Body of pancreas (tissue), 4 donors: ENCODE measurements around the gene FAM222A. TPM values are rescaled to one million over a fixed set of nuclear protein-coding genes. Genes with fewer than 3 reads are reported as not detected.

Experiments
- ATAC-seq: fragments of 150-250 bp; one replicate; pipeline ENCODE4 v1.9.1; 2016
- DNase-seq, 4 donors: peaks; one replicate each; pipeline ENCODE4 v3.0.0-alpha.2; 2019
- H3K27ac ChIP-seq, 4 donors: fragments of 200-600 bp; sonication (generic); 1 replicate in 3 of 4; 2 replicates in 1 of 4; pipeline versions ENCODE4 v1.5.1 to v1.6.1; 2016 to 2019; ENCODE audit warnings: mild to moderate bottlenecking in 1 of 4, mixed read lengths in 1 of 4, moderate library complexity in 1 of 4
- H3K27me3 ChIP-seq, 2 donors: fragments of 200-600 bp; sonication (generic); one replicate each; pipeline ENCODE4 v1.6.0; 2016; ENCODE audit warnings: mild to moderate bottlenecking in 1 of 2
- H3K36me3 ChIP-seq, 2 donors: fragments of 200-600 bp; sonication (generic); replicated peaks in 1 of 2; 2 replicates each; pipeline ENCODE4 v1.5.1; 2016; ENCODE audit warnings: low read depth in 2 of 2; ENCODE audit not compliant: insufficient read depth in 1 of 2
- H3K4me1 ChIP-seq: fragments of 200-600 bp; sonication (generic); one replicate; pipeline ENCODE4 v1.6.0; 2016
- H3K4me3 ChIP-seq, 2 donors: fragments of 200-600 bp; sonication (generic); 1 replicate in 1 of 2; 2 replicates in 1 of 2; pipeline ENCODE4 v1.5.1; 2016 to 2019
- H3K9me3 ChIP-seq, 3 donors: fragments of 200-600 bp; sonication (generic); 1 replicate in 2 of 3; 2 replicates in 1 of 3; pipeline ENCODE4 v1.5.1; 2016
- POLR2A ChIP-seq, 3 donors: fragments of 450-650 bp; IDR thresholded peaks; one replicate each; pipeline ENCODE4 v1.6.1; 2016; ENCODE audit warnings: antibody characterized with exemption in 3 of 3, mild to moderate bottlenecking in 2 of 3
- WGBS, 2 donors: methylation state at CpG; one replicate each; pipeline ENCODE4 v1.1.5; 2017; 5-methylcytosine and 5-hydroxymethylcytosine counted together
- intact Hi-C: fragments of 100-400 bp; cut with DNase I; formaldehyde crosslinking; loops from one replicate; pipeline ENCODE4 v1.15.1; 2023
- total RNA-seq, 2 donors: library from RNA; depleted of rRNA; stranded (reverse); fragments of >200 nt; gene quantifications; one replicate each; pipeline ENCODE4 v1.1.0, GENCODE V29; 2016
- TF ChIP-seq, protein P1 (sequence below), 7 experiments: fragments of 450-650 bp in 4 of 7; fragments of 200-600 bp in 3 of 7; sonication (generic) in 3 of 7; IDR thresholded peaks; one replicate each; pipeline ENCODE4 v1.5.1; 2016 to 2019; ENCODE audit warnings: antibody characterized with exemption in 7 of 7

Gene FAM222A
- total RNA-seq, 2 donors from 2014 or later, result 8.0 to 16.2 TPM

DNA sequence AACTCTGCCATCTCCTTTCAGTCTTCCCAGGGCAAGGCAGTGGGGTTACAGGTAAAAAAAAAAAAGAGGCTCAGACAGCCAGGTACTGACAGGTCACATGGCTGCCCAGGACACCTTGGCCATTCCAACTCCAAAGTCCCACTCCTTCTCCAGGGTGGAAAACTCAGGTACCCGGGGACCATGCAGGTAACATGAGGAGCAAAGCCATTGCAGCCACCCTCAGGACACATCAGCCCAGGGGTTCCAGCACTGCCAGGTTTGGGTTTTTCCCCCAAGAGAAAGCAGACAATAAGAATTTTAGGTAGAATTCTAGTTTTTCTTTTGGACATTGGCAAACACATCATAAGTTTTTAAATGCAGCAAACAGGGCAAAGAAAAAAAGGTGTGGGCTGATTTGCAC is 15.3 kb downstream of the FAM222A start:
- TF ChIP-seq, protein P1, sequence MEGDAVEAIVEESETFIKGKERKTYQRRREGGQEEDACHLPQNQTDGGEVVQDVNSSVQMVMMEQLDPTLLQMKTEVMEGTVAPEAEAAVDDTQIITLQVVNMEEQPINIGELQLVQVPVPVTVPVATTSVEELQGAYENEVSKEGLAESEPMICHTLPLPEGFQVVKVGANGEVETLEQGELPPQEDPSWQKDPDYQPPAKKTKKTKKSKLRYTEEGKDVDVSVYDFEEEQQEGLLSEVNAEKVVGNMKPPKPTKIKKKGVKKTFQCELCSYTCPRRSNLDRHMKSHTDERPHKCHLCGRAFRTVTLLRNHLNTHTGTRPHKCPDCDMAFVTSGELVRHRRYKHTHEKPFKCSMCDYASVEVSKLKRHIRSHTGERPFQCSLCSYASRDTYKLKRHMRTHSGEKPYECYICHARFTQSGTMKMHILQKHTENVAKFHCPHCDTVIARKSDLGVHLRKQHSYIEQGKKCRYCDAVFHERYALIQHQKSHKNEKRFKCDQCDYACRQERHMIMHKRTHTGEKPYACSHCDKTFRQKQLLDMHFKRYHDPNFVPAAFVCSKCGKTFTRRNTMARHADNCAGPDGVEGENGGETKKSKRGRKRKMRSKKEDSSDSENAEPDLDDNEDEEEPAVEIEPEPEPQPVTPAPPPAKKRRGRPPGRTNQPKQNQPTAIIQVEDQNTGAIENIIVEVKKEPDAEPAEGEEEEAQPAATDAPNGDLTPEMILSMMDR (IDR thresholded peaks at IDR 0.05), result no peak
- no peak for TF ChIP-seq POLR2A (IDR thresholded peaks at IDR 0.05)
- ATAC-seq, result no peak
- no peaks in the 10 kb centered on the region for H3K9me3 ChIP-seq
- H3K36me3 ChIP-seq, result no peaks in the 10 kb centered on the region
- 56 to 64% methylated on average over 1 of the region's 1 CpG for WGBS, 2 donors
- DNase-seq, result peak in 1 of 4 donors; percentile 6
- H3K27ac ChIP-seq, result peak overlapping the region in 2 of 4 donors; percentile 81 to 87
- H3K4me1 ChIP-seq, result peaks cover 44% of the 10 kb centered on the region
- no peaks in the 10 kb centered on the region for H3K27me3 ChIP-seq
- H3K4me3 ChIP-seq, result no peak overlapping the region
- intact Hi-C loops, result no loop called here

DNA sequence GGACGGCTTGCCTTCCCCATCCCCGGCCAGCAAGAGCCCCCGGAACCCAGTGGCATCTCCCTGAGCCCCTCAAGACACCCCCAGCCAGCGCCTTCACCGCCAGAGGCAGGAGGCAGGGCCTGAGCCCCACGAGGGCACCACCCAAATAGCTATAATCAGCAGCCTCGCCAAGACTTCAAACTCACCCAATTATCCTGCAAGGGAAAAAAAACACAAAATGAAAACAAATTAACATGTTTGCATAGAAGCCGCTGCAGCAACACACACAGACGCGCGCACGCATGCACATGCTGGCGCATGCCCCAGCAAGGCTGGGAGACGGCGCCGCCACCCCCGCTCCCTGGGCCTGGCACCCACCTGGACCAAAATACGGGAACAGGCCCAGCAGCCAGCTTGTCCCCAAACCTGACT is 15.8 kb downstream of the FAM222A start:
- TF ChIP-seq, protein P1 (IDR thresholded peaks at IDR 0.05), result no peak
- TF ChIP-seq POLR2A (IDR thresholded peaks at IDR 0.05), result no peak
- no peaks in the 10 kb centered on the region for H3K27me3 ChIP-seq
- intact Hi-C loops, result no loop called here
- no peak for ATAC-seq
- H3K36me3 ChIP-seq, result no peaks in the 10 kb centered on the region
- WGBS, 2 donors, result 84 to 86% methylated on average over 15 to 18 of the region's 18 CpGs
- H3K4me3 ChIP-seq, result no peak overlapping the region
- no peaks in the 10 kb centered on the region for H3K9me3 ChIP-seq
- H3K27ac ChIP-seq, result no peak overlapping the region
- H3K4me1 ChIP-seq, result peaks cover 40% of the 10 kb centered on the region
- peak in 2 of 4 donors; percentile 3 to 6 for DNase-seq

DNA sequence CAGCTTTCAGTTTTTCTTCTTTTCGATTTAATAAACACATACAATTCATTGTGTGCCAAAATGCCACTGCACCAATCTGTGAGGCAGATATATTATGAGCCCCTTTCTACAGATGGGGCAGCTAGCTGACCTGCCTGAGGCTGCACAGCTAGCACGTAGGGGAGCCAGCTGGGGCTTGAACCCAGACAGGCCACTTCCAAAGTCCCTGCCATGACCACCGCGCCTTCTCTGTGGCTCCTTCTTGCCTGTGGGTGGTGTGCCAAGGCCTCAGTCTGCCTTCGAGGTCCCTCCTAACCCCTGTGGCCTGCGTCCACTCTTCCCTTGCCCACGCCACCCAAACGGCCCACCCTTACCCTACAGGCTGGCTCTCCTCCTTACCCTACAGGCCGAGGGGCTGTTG is 16.2 kb downstream of the FAM222A start:
- intact Hi-C loops, result no loop called here
- H3K27me3 ChIP-seq, result no peaks in the 10 kb centered on the region
- DNase-seq (peak in 2 of 4 donors; percentile 3 to 10), ATAC-seq (no peak)
- 75 to 85% methylated on average over 9 of the region's 9 CpGs for WGBS, 2 donors
- peaks cover 36% of the 10 kb centered on the region for H3K4me1 ChIP-seq
- H3K4me3 ChIP-seq, result no peak overlapping the region
- no peak overlapping the region for H3K27ac ChIP-seq
- no peaks in the 10 kb centered on the region for H3K9me3 ChIP-seq
- no peaks in the 10 kb centered on the region for H3K36me3 ChIP-seq
- TF ChIP-seq POLR2A (IDR thresholded peaks at IDR 0.05), result no peak
- TF ChIP-seq, protein P1 (IDR thresholded peaks at IDR 0.05), result no peak

DNA sequence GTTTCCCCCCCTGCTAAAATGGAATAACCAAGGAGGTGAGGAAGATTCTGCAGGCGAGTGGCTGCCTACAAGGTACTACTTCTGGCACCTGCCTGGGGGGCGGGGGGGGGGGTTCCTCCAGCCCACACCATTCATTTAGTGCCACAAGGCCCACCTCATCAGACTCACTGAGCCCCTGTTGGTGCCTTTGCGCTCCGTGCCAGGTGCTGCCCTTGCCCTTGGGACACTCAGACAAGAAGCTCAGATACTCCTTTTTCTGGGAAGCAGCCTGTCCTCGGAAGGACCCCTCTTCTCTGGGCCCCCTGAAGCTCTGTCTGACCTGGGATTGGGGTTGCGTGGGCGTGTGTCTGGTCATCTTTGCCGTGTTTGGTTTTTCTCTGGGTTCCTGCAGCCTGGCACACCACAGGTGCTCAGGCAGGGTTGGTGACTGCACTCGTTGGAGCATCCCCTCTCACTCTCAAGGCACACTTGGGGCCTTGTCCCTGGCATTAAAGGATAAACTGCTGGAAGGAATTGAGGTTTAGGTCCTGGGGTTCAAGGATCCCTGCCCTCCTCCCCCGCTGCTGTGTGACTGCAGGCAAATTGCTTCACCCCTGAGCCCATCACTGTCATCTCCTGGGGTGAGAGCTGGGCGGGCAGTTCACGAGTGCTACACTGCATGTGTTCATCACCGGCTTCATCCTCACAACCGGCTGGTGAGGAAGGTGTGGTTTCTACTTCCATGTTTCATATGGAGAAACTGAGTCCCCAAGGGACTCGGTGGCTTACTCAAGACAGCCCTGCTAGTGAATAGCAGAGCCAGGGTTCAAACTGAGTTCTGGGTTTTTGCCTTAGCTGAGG is 16.9 kb downstream of the FAM222A start:
- Histone ChIP-seq H3K27me3 (no peaks in the 10 kb centered on the region), H3K36me3 (no peaks in the 10 kb centered on the region), H3K27ac (no peak overlapping the region), H3K9me3 (no peaks in the 10 kb centered on the region), H3K4me1 (peaks cover 30% of the 10 kb centered on the region), H3K4me3 (no peak overlapping the region)
- ATAC-seq (no peak), DNase-seq (peak in 2 of 4 donors; percentile 2 to 7)
- intact Hi-C loops, result no loop called here
- TF ChIP-seq, protein P1 (IDR thresholded peaks at IDR 0.05), result no peak
- no peak for TF ChIP-seq POLR2A (IDR thresholded peaks at IDR 0.05)
- 77 to 79% methylated on average over 8 to 13 of the region's 15 CpGs for WGBS, 2 donors
